Esophagus squamous epithelium (tissue), 5 donors: Measurements from ENCODE around the gene KRT8. TPM values are rescaled to one million over a fixed set of nuclear protein-coding genes. Genes with fewer than 3 reads are reported as not detected.
"Not testable (repeated sequence)": the region's sequence is repeated elsewhere in the genome, so short reads cannot be mapped to it uniquely, and the experiment has no call there.

Source experiments
- DNase-seq: peaks from one replicate; lab custom pipeline; 2025; lab: John Stamatoyannopoulos, UW
- H3K27ac ChIP-seq, 4 donors: fragments of 200-600 bp; sonication (generic); one replicate each; pipeline ENCODE4 v1.5.1; 2016 to 2019; ENCODE audit warnings: mild to moderate bottlenecking in 1 of 4
- H3K27me3 ChIP-seq, 4 donors: fragments of 200-600 bp; sonication (generic); 1 replicate in 3 of 4; 2 replicates in 1 of 4; pipeline versions ENCODE4 v1.5.1 to v1.6.0; 2017 to 2021; ENCODE audit warnings: antibody characterized with exemption in 1 of 4
- H3K36me3 ChIP-seq, 3 donors: fragments of 200-600 bp; sonication (generic); one replicate each; pipeline ENCODE4 v1.5.1; 2016 to 2019
- H3K4me1 ChIP-seq, 3 donors: fragments of 200-600 bp; sonication (generic); one replicate each; pipeline ENCODE4 v1.5.1; 2017 to 2019
- H3K4me3 ChIP-seq, 4 donors: fragments of 200-600 bp; sonication (generic); 1 replicate in 3 of 4; 2 replicates in 1 of 4; pipeline ENCODE4 v1.5.1; 2016 to 2019; ENCODE audit warnings: mild to moderate bottlenecking in 2 of 4, moderate library complexity in 1 of 4
- H3K9me3 ChIP-seq, 3 donors: fragments of 200-600 bp; sonication (generic); one replicate each; pipeline ENCODE4 v1.5.1; 2016 to 2019
- POLR2A ChIP-seq, 4 donors: fragments of 450-650 bp; IDR thresholded peaks; one replicate each; pipeline ENCODE4 v1.6.1; 2017; ENCODE audit warnings: antibody characterized with exemption in 4 of 4, mild to moderate bottlenecking in 4 of 4, moderate library complexity in 3 of 4
- WGBS, 2 donors: methylation state at CpG; one replicate each; pipeline ENCODE4 v1.1.5; 2018; 5-methylcytosine and 5-hydroxymethylcytosine counted together
- intact Hi-C: fragments of 100-400 bp; cut with DNase I; formaldehyde crosslinking; loops from one replicate; pipeline ENCODE4 v1.15.0; 2022
- total RNA-seq, 4 donors: library from RNA; depleted of rRNA; stranded (reverse); fragments of >200 nt; gene quantifications; one replicate each; pipeline ENCODE4 v1.1.0, GENCODE V29; 2016
- TF ChIP-seq, protein P1 (sequence below), 6 experiments: fragments of 450-650 bp in 4 of 6; fragments of 200-600 bp in 2 of 6; sonication (generic) in 2 of 6; IDR thresholded peaks; one replicate each; pipeline ENCODE4 v1.5.1; 2016 to 2019; ENCODE audit warnings: antibody characterized with exemption in 6 of 6, mild to moderate bottlenecking in 4 of 6, moderate library complexity in 4 of 6
- donor health status: DM: yes; HTN: yes; CAD: no.

Gene KRT8
- total RNA-seq, 4 donors from 2014 or later: 27.2 to 50.2 (median 38.2) TPM

DNA sequence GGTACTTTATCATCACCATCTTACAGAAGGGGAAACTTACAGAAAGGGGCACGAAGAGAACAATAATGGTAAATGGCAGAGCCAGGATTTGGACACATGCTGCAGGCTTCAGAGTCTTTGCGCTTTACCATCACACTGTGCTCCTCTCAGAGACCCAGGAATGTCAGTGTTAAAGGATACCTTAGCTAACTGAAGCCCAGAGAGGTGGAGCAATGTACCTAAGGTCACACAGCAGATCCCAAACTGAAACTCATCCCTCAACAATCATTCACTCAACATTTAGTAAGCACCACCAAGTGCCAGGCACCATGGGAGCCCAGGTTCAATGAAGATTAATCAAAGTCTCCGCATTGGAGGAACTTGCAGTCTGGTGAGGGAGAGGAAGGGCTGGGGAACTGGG is 48.1 kb downstream of the KRT8 start:
- TF ChIP-seq, protein P1, sequence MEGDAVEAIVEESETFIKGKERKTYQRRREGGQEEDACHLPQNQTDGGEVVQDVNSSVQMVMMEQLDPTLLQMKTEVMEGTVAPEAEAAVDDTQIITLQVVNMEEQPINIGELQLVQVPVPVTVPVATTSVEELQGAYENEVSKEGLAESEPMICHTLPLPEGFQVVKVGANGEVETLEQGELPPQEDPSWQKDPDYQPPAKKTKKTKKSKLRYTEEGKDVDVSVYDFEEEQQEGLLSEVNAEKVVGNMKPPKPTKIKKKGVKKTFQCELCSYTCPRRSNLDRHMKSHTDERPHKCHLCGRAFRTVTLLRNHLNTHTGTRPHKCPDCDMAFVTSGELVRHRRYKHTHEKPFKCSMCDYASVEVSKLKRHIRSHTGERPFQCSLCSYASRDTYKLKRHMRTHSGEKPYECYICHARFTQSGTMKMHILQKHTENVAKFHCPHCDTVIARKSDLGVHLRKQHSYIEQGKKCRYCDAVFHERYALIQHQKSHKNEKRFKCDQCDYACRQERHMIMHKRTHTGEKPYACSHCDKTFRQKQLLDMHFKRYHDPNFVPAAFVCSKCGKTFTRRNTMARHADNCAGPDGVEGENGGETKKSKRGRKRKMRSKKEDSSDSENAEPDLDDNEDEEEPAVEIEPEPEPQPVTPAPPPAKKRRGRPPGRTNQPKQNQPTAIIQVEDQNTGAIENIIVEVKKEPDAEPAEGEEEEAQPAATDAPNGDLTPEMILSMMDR (IDR thresholded peaks at IDR 0.05): no peak
- TF ChIP-seq POLR2A (IDR thresholded peaks at IDR 0.05): no peak
- no peak overlapping the region for H3K4me3 ChIP-seq
- DNase-seq: no peak
- H3K27me3 ChIP-seq: no peaks in the 10 kb centered on the region
- intact Hi-C loops: no loop called here
- H3K9me3 ChIP-seq: no peaks in the 10 kb centered on the region
- peak overlapping the region in 2 of 4 donors; percentile 89 to 99 for H3K27ac ChIP-seq
- peaks cover 17 to 63% (median 24%) of the 10 kb centered on the region in 3 donors for H3K4me1 ChIP-seq
- 88 to 90% methylated on average over 3 of the region's 3 CpGs for WGBS, 2 donors
- H3K36me3 ChIP-seq: no peaks in the 10 kb centered on the region

DNA sequence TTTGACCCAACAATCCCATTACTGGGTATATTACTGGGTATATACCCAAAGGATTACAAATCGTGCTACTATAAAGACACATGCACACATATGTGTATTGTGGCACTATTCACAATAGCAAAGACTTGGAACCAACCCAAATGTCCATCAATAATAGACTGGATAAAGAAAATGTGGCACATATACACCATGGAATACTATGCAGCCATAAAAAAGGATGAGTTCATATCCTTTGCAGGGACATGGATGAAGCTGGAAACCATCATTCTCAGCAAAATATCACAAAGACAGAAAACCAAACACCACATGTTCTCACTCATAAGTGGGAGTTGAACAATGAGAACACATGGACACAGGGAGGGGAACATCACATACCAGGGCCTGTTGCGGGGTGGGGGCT is 48.8 kb downstream of the KRT8 start:
- DNase-seq, H3K4me3 ChIP-seq, H3K36me3 ChIP-seq, H3K27ac ChIP-seq, H3K27me3 ChIP-seq, H3K9me3 ChIP-seq, intact Hi-C loops: not testable (repeated sequence)
- peaks cover 17 to 56% (median 22%) of the 10 kb centered on the region in 3 donors for H3K4me1 ChIP-seq
- WGBS, 2 donors: 84 to 97% methylated on average over 2 of the region's 2 CpGs

DNA sequence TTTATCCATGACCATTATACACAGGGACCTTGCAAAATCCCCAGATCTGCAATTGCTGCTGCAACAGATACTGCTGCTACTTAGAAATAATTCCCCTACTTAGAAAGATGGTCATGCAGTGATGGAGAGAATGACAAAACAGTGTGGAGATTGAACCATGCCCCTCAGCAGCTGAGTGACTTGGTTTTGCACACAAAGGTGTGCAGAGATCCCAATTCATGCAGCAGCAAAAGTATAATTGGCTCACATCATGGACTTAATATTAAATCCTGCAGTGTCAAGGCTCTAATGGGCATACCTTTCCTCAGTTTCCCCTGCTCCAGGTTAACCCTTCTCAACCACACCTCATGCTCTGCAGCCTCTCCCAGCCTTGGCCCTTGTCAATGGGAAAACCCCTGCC is 53.1 kb downstream of the KRT8 start:
- H3K4me1 ChIP-seq: peaks cover 3 to 40% (median 7%) of the 10 kb centered on the region in 3 donors
- TF ChIP-seq POLR2A (IDR thresholded peaks at IDR 0.05): no peak
- TF ChIP-seq, protein P1 (IDR thresholded peaks at IDR 0.05): no peak
- H3K4me3 ChIP-seq: no peak overlapping the region
- intact Hi-C loops: no loop called here
- no peak for DNase-seq
- peak overlapping the region in 1 of 4 donors; percentile 49 for H3K27ac ChIP-seq
- H3K27me3 ChIP-seq: peaks cover 0 to 5% (median 0%) of the 10 kb centered on the region in 4 donors
- H3K9me3 ChIP-seq: no peaks in the 10 kb centered on the region
- no peaks in the 10 kb centered on the region for H3K36me3 ChIP-seq

DNA sequence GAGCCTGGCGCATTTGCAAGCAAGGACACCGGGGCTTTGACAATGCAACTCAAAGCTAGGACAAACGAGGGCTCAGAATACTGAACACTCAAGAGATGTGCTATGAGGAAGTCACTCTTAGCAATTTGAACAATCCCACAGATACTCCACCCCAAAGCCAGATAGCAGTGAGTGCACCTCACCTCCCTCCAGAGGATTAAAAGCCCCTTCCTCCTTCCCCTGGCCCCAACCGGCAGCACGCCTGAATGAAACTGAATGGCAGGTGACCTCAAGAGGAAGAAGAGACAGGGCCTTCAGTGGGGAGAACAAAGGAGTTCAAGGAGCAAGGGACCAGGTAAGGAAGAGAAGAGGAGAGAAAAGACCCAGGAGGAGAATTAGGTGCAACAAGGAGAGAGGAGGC is 54.2 kb downstream of the KRT8 start:
- Histone ChIP-seq H3K36me3 (no peaks in the 10 kb centered on the region), H3K4me3 (no peak overlapping the region), H3K27me3 (peaks cover 0 to 5% (median 0%) of the 10 kb centered on the region in 4 donors), H3K4me1 (peaks cover 3 to 47% (median 7%) of the 10 kb centered on the region in 3 donors), H3K27ac (peak overlapping the region in 3 of 4 donors; percentile 7 to 83 (median 45)), H3K9me3 (no peaks in the 10 kb centered on the region)
- DNase-seq: no peak
- intact Hi-C loops: no loop called here
- TF ChIP-seq, protein P1 (IDR thresholded peaks at IDR 0.05): no peak
- TF ChIP-seq POLR2A (IDR thresholded peaks at IDR 0.05): no peak
- 73% methylated on average over 4 of the region's 5 CpGs; no CpG with 5 or more reads in 1 of the 2 donors for WGBS, 2 donors

DNA sequence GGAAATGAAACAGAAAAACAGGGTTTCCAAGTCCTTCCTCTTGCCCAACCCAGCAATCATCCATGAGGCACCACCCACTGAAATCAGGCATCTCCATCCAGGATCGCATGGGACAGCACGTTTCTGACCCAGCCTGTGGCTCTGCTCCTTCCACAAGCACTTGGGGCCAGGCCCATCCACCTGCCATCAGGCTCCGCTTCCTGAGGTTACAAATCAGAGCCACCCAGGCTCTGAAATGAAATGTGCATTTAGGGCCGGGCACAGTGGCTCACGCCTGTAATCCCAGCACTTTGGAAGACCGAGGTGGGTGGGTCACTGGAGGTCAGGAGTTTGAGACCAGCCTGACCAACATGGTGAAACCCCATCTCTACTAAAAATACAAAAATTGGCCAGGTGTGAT is 55.4 kb downstream of the KRT8 start:
- TF ChIP-seq POLR2A (IDR thresholded peaks at IDR 0.05): no peak
- TF ChIP-seq, protein P1 (IDR thresholded peaks at IDR 0.05): no peak

More for the DNA sequence above, 55.4 kb downstream of the KRT8 start:
- H3K9me3 ChIP-seq: no peaks in the 10 kb centered on the region
- H3K36me3 ChIP-seq: no peaks in the 10 kb centered on the region
- whole genome bisulfite sequencing, 2 donors: 58 to 60% methylated on average over 2 to 3 of the region's 6 CpGs
- peaks cover 0 to 5% (median 0%) of the 10 kb centered on the region in 4 donors for H3K27me3 ChIP-seq
- intact Hi-C loops: no loop called here
- H3K4me3 ChIP-seq: no peak overlapping the region
- no peak for DNase-seq
- peaks cover 3 to 47% (median 7%) of the 10 kb centered on the region in 3 donors for H3K4me1 ChIP-seq
- H3K27ac ChIP-seq: peak overlapping the region in 3 of 4 donors; percentile 72 to 83 (median 74)
